BLaER1 (cell line): ENCODE measurements around the gene CCDC88C.

Experiments
- H3K27ac ChIP-seq: shearing (Covaris generic); formaldehyde crosslinking; 2 replicates; pipeline ENCODE4 v1.8.1; 2022
- H3K27me3 ChIP-seq: shearing (Covaris generic); formaldehyde crosslinking; 2 replicates; pipeline ENCODE4 v1.8.1; 2022
- H3K36me3 ChIP-seq: shearing (Covaris generic); formaldehyde crosslinking; 2 replicates; pipeline ENCODE4 v1.8.1; 2022
- H3K4me1 ChIP-seq: shearing (Covaris generic); formaldehyde crosslinking; 2 replicates; pipeline ENCODE4 v1.8.1; 2022
- H3K4me2 ChIP-seq: shearing (Covaris generic); formaldehyde crosslinking; 2 replicates; pipeline ENCODE4 v1.8.1; 2022
- H3K4me3 ChIP-seq: shearing (Covaris generic); formaldehyde crosslinking; 2 replicates; pipeline ENCODE4 v1.8.1; 2022
- H3K9ac ChIP-seq: shearing (Covaris generic); formaldehyde crosslinking; 2 replicates; pipeline ENCODE4 v1.8.1; 2022
- H3K9me3 ChIP-seq: shearing (Covaris generic); formaldehyde crosslinking; 2 replicates; pipeline ENCODE4 v1.8.1; 2022
- H4K20me1 ChIP-seq: shearing (Covaris generic); formaldehyde crosslinking; 2 replicates; pipeline ENCODE4 v1.8.1; 2022
- Cebpa-rat ChIP-seq: shearing (Covaris generic); IDR thresholded peaks from 2 replicates; pipeline ENCODE4 v1.8.1; 2022

CCDC88C gene

DNA sequence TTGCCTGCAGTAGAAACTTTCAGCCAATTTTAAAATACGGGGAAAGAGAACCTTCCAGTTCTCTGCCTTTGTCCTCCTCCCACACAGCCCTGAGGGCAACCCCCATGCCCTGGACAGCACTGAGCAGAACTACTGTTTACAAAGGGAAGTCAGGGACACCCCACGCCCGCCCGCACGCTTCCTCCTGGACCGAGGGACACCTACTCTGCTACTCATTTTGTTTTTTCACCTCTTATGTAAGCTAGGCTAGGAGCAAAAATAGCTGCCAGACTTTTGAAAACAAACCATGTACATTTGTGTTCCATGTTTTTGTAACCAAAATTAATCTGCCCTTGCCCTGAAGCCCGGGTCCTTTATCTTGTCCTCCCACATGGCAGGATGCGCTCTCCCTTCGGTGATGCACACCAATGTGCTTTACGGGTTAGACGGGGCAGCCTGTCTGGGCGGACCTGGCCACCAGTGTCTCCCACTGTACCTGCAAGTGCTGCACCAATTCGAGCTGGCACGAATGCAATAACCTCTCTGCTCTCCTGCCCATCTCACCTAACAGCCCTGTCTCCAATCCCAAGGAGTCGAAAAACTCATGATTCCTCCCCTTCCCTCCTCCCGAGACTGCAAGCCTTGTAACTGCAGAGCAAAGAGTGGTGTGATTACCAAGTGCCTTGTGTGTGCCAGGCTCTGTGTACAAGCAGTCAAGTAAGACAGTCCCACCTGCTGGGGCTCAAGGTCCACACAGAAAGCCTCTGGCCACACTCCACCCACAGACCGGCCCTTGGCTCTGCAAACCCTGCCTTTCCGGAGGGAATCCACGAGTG lies 85.2 kb downstream of the CCDC88C start:
- peak overlapping the region; percentile 57 for H3K4me2 ChIP-seq
- H3K9ac ChIP-seq, result no peak overlapping the region
- peaks cover 94% of the 10 kb centered on the region for H3K36me3 ChIP-seq
- no peaks in the 10 kb centered on the region for H3K27me3 ChIP-seq
- H3K27ac ChIP-seq, result peak overlapping the region; percentile 45
- H3K4me3 ChIP-seq, result no peak overlapping the region
- H3K4me1 ChIP-seq, result peaks cover 73% of the 10 kb centered on the region
- TF ChIP-seq Cebpa-rat, result no peak
- H4K20me1 ChIP-seq, result peaks cover 58% of the 10 kb centered on the region
- no peaks in the 10 kb centered on the region for H3K9me3 ChIP-seq

DNA sequence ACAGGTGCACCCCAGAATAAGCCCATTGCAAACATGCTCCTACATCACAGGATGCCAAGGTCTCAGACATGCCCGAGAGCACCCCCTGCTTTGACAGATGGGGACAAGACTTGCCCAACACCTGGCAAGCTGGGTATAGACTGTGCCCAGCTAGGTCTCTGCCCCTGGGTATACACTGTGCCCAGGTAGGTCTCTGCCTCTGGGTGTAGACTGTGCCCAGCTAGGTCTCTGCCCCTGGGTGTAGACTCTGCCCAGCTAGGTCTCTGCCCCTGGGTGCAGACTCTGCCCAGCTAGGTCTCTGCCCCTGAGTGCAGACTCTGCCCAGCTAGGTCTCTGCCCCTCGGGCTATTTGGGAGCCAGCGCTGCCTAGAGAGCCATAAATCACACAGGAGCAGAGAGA lies 85.9 kb downstream of the CCDC88C start:
- TF ChIP-seq Cebpa-rat, result no peak
- H3K9ac ChIP-seq, result no peak overlapping the region

DNA sequence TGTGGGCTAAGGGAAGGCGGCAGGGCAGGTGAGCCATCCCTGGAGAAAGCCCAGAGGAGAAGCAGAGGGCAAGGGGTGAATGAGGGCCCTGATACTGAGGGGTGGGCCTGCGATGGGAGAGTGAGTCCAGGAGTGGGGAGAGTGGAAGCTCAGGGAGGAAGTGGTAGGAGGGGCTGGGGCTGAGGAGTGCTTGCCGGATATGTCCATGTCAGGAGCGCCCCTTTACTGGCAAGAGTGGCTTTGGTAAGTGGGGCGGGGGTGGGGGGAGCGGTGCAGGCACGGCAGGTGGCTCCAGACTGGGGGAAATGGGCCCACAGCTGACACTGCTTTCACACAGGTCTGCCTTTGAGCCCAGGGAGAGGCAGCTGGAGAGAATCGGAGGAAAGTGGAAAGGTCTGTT lies 86.8 kb downstream of the CCDC88C start:
- Histone ChIP-seq H3K4me3 (no peak overlapping the region), H3K27ac (peak overlapping the region; percentile 45), H3K27me3 (no peaks in the 10 kb centered on the region), H4K20me1 (peaks cover 56% of the 10 kb centered on the region), H3K9ac (peak overlapping the region; percentile 9; the same call in 1 of the 2 replicates), H3K9me3 (no peaks in the 10 kb centered on the region), H3K4me1 (peaks cover 74% of the 10 kb centered on the region), H3K36me3 (peaks cover 94% of the 10 kb centered on the region), H3K4me2 (peak overlapping the region; percentile 57)
- TF ChIP-seq Cebpa-rat, result no peak

More for the DNA sequence above, 85.9 kb downstream of the CCDC88C start:
- Histone ChIP-seq H4K20me1 (peaks cover 56% of the 10 kb centered on the region), H3K27me3 (no peaks in the 10 kb centered on the region), H3K36me3 (peaks cover 94% of the 10 kb centered on the region), H3K4me2 (peak overlapping the region; percentile 57), H3K27ac (peak overlapping the region; percentile 45), H3K4me3 (no peak overlapping the region), H3K9me3 (no peaks in the 10 kb centered on the region), H3K4me1 (peaks cover 73% of the 10 kb centered on the region)

DNA sequence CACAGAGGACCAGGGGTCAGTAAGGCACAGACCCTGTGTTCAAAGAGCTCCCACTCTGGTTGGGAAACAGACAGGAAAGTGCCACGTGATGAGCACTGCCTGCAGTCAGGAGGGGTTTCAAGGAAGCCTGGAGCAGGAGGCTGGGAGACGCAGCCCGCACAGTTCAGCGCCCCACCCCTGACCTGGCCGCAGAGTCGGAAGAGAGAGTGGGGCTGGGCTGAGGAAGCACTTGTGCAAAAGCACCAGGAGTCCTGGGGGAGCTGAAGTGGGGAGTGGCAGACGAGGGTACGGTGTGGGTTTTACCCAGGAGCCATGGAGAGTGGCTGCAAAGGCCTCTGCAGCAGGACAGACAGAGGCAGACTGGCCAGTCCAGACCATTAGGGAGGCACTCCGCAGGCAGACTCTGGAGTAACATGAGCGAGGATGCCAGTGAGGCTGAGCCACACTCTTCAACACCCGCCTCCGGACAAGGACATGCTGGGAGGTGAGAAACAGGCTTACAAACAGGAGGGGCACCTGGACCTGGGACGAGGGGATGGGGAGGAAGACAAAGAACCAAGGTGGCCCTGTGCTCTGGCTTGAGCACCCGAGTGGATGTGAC lies 87.4 kb downstream of the CCDC88C start:
- Histone ChIP-seq H3K4me2 (peak overlapping the region; percentile 57), H3K27me3 (no peaks in the 10 kb centered on the region), H3K4me1 (peaks cover 81% of the 10 kb centered on the region), H3K36me3 (peaks cover 94% of the 10 kb centered on the region), H3K9ac (peak overlapping the region; percentile 46), H3K9me3 (no peaks in the 10 kb centered on the region), H4K20me1 (peaks cover 52% of the 10 kb centered on the region), H3K4me3 (no peak overlapping the region), H3K27ac (peak overlapping the region; percentile 45)
- no peak for TF ChIP-seq Cebpa-rat

DNA sequence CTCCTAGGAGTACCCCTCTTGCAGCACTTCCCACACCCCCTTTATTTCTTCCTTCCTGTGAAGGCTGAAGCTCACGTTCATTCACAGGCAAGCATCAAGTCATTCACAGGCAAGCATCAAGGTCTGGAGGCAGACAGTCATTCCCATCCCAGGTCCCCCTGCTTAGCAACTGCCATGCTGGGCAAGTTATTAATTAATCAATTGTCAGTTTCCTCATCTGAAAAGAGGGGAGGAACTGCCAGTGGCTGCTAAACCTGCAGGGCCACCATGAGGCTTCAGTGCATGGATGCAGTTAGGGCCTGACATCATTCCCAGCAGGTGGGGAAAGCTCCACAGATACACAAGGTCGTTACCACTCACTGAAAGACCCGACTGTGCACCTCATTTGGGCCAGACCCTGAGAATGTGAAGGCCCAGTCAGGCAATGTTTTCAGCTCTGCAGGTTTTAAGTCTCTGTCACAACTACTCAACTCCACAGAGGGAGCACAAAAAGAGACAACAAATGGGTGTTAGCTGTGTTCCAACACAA lies 88.1 kb downstream of the CCDC88C start:
- H3K27ac ChIP-seq, result peak overlapping the region; percentile 45; the same call in 1 of the 2 replicates
- H3K9me3 ChIP-seq, result no peaks in the 10 kb centered on the region
- peaks cover 45% of the 10 kb centered on the region for H4K20me1 ChIP-seq
- peaks cover 94% of the 10 kb centered on the region for H3K36me3 ChIP-seq
- H3K27me3 ChIP-seq, result no peaks in the 10 kb centered on the region
- no peak for TF ChIP-seq Cebpa-rat
- peak overlapping the region; percentile 57 for H3K4me2 ChIP-seq
- peaks cover 81% of the 10 kb centered on the region for H3K4me1 ChIP-seq
- H3K4me3 ChIP-seq, result no peak overlapping the region
- peak overlapping the region; percentile 38; the same call in 1 of the 2 replicates for H3K9ac ChIP-seq

DNA sequence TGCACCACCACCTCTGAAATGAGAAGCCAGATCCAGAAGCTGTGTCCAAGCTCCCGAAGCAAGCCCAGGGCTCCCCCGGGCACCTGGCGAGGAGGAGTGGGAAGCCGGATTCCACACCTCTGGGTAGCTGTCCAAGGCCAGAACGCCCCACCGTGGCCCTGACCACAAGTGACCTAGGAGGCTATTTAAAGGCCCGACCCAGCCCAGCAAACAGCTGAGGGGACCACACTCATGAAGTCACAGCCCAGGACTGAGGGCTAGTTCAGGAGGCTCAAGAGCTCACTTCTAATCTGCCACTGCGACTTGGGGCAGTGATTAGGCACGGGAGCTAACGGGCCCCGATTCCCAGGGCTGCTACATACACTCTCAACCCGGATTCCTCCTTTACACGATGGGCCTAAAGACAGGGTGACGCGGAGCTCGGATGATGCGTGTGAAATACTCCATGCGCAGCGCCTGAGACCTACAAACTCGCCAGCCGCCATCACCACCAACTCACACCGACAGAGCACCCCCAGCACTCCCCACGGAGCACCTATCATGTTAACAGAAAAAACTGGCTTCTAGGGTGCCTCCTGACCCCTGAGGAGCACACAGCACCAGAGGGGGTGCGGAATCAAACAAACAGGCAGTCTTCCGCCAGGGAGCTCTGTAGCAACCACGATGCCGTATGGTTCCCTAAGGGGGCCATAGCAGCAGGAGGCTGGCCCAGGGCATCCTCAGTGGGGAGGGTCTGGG lies 89.1 kb downstream of the CCDC88C start:
- no peaks in the 10 kb centered on the region for H3K9me3 ChIP-seq
- H3K27me3 ChIP-seq, result no peaks in the 10 kb centered on the region
- no peak overlapping the region for H3K4me3 ChIP-seq
- peaks cover 40% of the 10 kb centered on the region for H4K20me1 ChIP-seq
- peak overlapping the region; percentile 48; the same call in 1 of the 2 replicates for H3K27ac ChIP-seq
- H3K9ac ChIP-seq, result no peak overlapping the region
- peaks cover 81% of the 10 kb centered on the region for H3K4me1 ChIP-seq
- no peak overlapping the region; the same call in 1 of the 2 replicates for H3K4me2 ChIP-seq
- TF ChIP-seq Cebpa-rat, result no peak
- peaks cover 89% of the 10 kb centered on the region for H3K36me3 ChIP-seq

DNA sequence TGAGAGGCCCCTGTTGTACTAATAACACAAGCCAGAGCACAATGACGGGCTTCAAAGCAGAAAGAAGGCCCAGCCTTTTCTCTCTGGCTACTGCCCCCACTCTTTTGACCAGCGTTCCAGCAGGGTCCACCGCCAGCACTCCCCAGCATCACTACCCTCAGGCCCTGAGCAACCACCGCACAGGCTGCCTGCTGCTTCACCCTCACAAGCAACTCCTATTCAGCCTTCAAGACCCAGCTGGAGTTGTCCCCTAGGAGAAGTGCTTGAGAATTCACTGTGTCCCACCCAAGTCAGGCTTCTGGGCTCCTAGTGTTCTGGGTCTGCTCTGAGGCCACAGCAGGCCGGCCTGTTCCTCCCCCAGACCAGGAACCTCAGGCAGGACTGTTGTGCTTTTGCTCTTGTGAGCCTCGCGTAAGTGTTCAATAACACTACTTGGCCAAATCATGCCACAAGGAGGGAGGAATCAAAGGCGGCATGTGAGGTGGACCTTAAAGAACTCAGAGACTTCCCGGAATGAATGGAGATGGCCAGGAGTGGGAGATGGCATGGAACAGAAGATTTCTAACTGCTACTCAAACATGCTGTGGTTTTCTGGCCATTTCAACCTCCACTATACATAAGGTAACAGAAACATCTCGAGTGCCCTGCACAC lies 89.8 kb downstream of the CCDC88C start:
- H3K9me3 ChIP-seq, result no peaks in the 10 kb centered on the region
- H3K27me3 ChIP-seq, result no peaks in the 10 kb centered on the region
- no peak overlapping the region for H3K4me3 ChIP-seq
- peaks cover 85% of the 10 kb centered on the region for H3K4me1 ChIP-seq
- H3K4me2 ChIP-seq, result peak overlapping the region; percentile 9; the same call in 1 of the 2 replicates
- no peak for TF ChIP-seq Cebpa-rat
- peaks cover 40% of the 10 kb centered on the region for H4K20me1 ChIP-seq
- peak overlapping the region; percentile 48; the same call in 1 of the 2 replicates for H3K27ac ChIP-seq
- no peak overlapping the region for H3K9ac ChIP-seq
- H3K36me3 ChIP-seq, result peaks cover 89% of the 10 kb centered on the region

DNA sequence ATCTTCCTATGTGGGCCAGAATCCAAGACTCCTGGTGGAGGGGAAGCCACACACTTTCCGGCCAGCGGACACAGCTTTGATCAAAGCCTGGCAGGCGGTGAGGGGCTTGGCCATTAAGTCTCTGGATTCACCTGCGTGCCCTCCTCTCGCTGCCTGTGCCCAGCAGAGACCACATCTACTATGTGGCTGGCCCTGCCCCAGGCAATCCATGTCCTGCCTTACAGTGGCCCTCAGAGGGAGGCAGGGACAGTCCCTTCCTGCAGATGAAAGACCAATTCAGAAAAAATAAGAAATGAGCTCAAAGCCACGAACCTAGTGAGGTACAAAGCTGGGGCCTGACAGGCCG lies 90.4 kb downstream of the CCDC88C start:
- H3K27ac ChIP-seq, result peak overlapping the region; percentile 48; the same call in 1 of the 2 replicates
- peaks cover 85% of the 10 kb centered on the region for H3K4me1 ChIP-seq
- H3K9ac ChIP-seq, result no peak overlapping the region
- TF ChIP-seq Cebpa-rat, result no peak
- peaks cover 88% of the 10 kb centered on the region for H3K36me3 ChIP-seq
- no peaks in the 10 kb centered on the region for H3K9me3 ChIP-seq
- H3K4me3 ChIP-seq, result no peak overlapping the region
- no peak overlapping the region for H3K4me2 ChIP-seq
- peaks cover 37% of the 10 kb centered on the region for H4K20me1 ChIP-seq
- no peaks in the 10 kb centered on the region for H3K27me3 ChIP-seq
